Measurements from ENCODE around the gene DVL2.

- no peak for TF ChIP-seq CTCF (IDR thresholded peaks at IDR 0.05)
- no peak for TF ChIP-seq POLR2A (IDR thresholded peaks at IDR 0.05)
These were observed 32.5 kb upstream of the DVL2 start for GRCh38 chr17:7266784-7267183.

Measured in heart left ventricle (tissue), 13 donors.